SK-N-SH (cell line): ENCODE data around the gene PTCD2. TPM values are rescaled to one million over a fixed set of nuclear protein-coding genes. Genes with fewer than 3 reads are reported as not detected.

ENCODE experiments used
- CTCF ChIA-PET: fragments of 300-600, 350-600 bp; formaldehyde crosslinking; extraction: SDS; loops from one replicate; lab custom pipeline; 2021; lab: Yijun Ruan, JAX
- POLR2A ChIA-PET: fragments of 350-600 bp; sonication (Branson Sonifier 250); formaldehyde crosslinking; extraction: SDS; loops from one replicate; lab custom pipeline; 2020; ENCODE audit warnings: antibody characterized with exemption, inconsistent platforms; lab: Yijun Ruan, JAX
- DNase-seq: peaks from one replicate; pipeline ENCODE4 v3.0.0; 2012
- H2AFZ ChIP-seq: fragments of 200-600 bp; sonication (generic); 2 replicates; pipeline ENCODE4 v1.8.1; 2016; ENCODE audit warnings: antibody characterized with exemption, mild to moderate bottlenecking, low read depth
- H3F3A ChIP-seq: fragments of 200-600 bp; sonication (generic); replicated peaks from 2 replicates; pipeline ENCODE3; 2016; ENCODE audit warnings: antibody characterized with exemption, mild to moderate bottlenecking; ENCODE audit not compliant: insufficient read depth
- H3K27ac ChIP-seq, 2 experiments: fragments of 200-500 bp in 1 of 2; fragments of 200-600 bp in 1 of 2; sonication (Bioruptor generic) in 1 of 2; sonication (generic), shearing (Covaris generic) in 1 of 2; 2 replicates each; pipeline versions ENCODE4 v1.5.1 to v1.6.1; 2014 to 2016; ENCODE audit warnings: low read depth in 2 of 2, inconsistent platforms in 1 of 2, low read length in 1 of 2, mild to moderate bottlenecking in 1 of 2, mixed read lengths in 1 of 2
- H3K27me3 ChIP-seq: fragments of 200-600 bp; sonication (generic), shearing (Covaris generic); 2 replicates; pipeline ENCODE4 v1.6.1; 2016; ENCODE audit warnings: mixed run types; ENCODE audit not compliant: insufficient read depth
- H3K36me3 ChIP-seq, 2 experiments: fragments of 200-500 bp in 1 of 2; fragments of 200-600 bp in 1 of 2; sonication (Bioruptor generic) in 1 of 2; sonication (generic) in 1 of 2; replicated peaks in 1 of 2; 2 replicates each; pipeline versions ENCODE3 to v1.5.1; 2014 to 2016; ENCODE audit warnings: low read length in 1 of 2, mild to moderate bottlenecking in 1 of 2; ENCODE audit not compliant: insufficient read depth in 2 of 2, control insufficient read depth in 1 of 2
- H3K4me1 ChIP-seq, 2 experiments: fragments of 200-500 bp in 1 of 2; fragments of 200-600 bp in 1 of 2; sonication (Bioruptor generic) in 1 of 2; sonication (generic), shearing (Covaris generic) in 1 of 2; 2 replicates each; pipeline versions ENCODE4 v1.5.1 to v1.6.1; 2014 to 2016; ENCODE audit warnings: low read depth in 1 of 2, low read length in 1 of 2, mixed run types in 1 of 2; ENCODE audit not compliant: insufficient read depth in 2 of 2, control insufficient read depth in 1 of 2
- H3K4me2 ChIP-seq: fragments of 200-600 bp; sonication (generic), shearing (Covaris generic); 2 replicates; pipeline ENCODE4 v1.6.1; 2017; ENCODE audit warnings: mixed run types
- H3K4me3 ChIP-seq, 2 experiments: fragments of 200-500 bp in 1 of 2; fragments of 200-600 bp in 1 of 2; sonication (Bioruptor generic) in 1 of 2; sonication (generic), shearing (Covaris generic) in 1 of 2; 2 replicates each; pipeline versions ENCODE4 v1.5.1 to v1.8.1; 2014 to 2016; ENCODE audit warnings: low read depth in 2 of 2, inconsistent platforms in 1 of 2, low read length in 1 of 2, mild to moderate bottlenecking in 1 of 2, mixed read lengths in 1 of 2, moderate library complexity in 1 of 2
- H3K79me2 ChIP-seq: fragments of 200-600 bp; sonication (generic); 2 replicates; pipeline ENCODE4 v1.8.1; 2017; ENCODE audit warnings: mild to moderate bottlenecking; ENCODE audit not compliant: insufficient read depth
- H3K9ac ChIP-seq: fragments of 200-600 bp; sonication (generic); 2 replicates; pipeline ENCODE4 v1.6.1; 2017; ENCODE audit warnings: mixed run types
- H3K9me2 ChIP-seq: fragments of 200-600 bp; sonication (generic); 2 replicates; pipeline ENCODE4 v1.6.1; 2017; ENCODE audit warnings: mixed run types
- H3K9me3 ChIP-seq: fragments of 200-600 bp; sonication (generic); 2 replicates; pipeline ENCODE4 v1.6.1; 2017; ENCODE audit warnings: mixed run types, mild to moderate bottlenecking, moderate library complexity
- H4K20me1 ChIP-seq: fragments of 200-600 bp; sonication (generic); 2 replicates; pipeline ENCODE4 v1.6.1; 2017; ENCODE audit warnings: mild to moderate bottlenecking, mixed run types; ENCODE audit not compliant: insufficient read depth
- EP300 ChIP-seq, 2 experiments: IDR thresholded peaks; 2 replicates each; pipeline versions ENCODE4 v1.4.0 to v1.6.1; 2012; ENCODE audit warnings: borderline replicate concordance in 1 of 2, low read depth in 1 of 2, low read length in 1 of 2
- FOXJ3 ChIP-seq: sonication (generic); formaldehyde crosslinking; IDR thresholded peaks from 2 replicates; pipeline ENCODE4 v1.5.1; 2020; ENCODE audit warnings: mild to moderate bottlenecking, missing genetic modification reagents
- NRF1 ChIP-seq: IDR thresholded peaks from 2 replicates; pipeline ENCODE4 v1.6.1; 2012; ENCODE audit warnings: low read depth, mild to moderate bottlenecking, low read length
- RCOR1 ChIP-seq: fragments of 150-350 bp; IDR thresholded peaks from 2 replicates; pipeline ENCODE4 v1.6.1; 2017; ENCODE audit warnings: antibody characterized with exemption, low read length
- RFX5 ChIP-seq: IDR thresholded peaks from 2 replicates; pipeline ENCODE4 v1.6.1; 2012; ENCODE audit warnings: mild to moderate bottlenecking, improper control_type of control experiment, low read length
- SIN3A ChIP-seq: IDR thresholded peaks from 2 replicates; pipeline ENCODE4 v1.6.1; 2012; ENCODE audit warnings: low read depth, mild to moderate bottlenecking, low read length, moderate library complexity, borderline replicate concordance
- SMC3 ChIP-seq: IDR thresholded peaks from 2 replicates; pipeline ENCODE4 v1.6.1; 2012; ENCODE audit warnings: low read depth, low read length, improper control_type of control experiment
- TEAD4 ChIP-seq: IDR thresholded peaks from 2 replicates; pipeline ENCODE4 v1.4.0; 2012; ENCODE audit warnings: mild to moderate bottlenecking, borderline replicate concordance; ENCODE audit not compliant: insufficient read depth
- YY1 ChIP-seq: IDR thresholded peaks from 2 replicates; pipeline ENCODE4 v1.4.0; 2012; ENCODE audit warnings: low read depth, mild to moderate bottlenecking
- WGBS: methylation state at CpG from one replicate; pipeline ENCODE4 v1.1.6; 2017; ENCODE audit warnings: low lambda C conversion rate; 5-methylcytosine and 5-hydroxymethylcytosine counted together
- polyA plus RNA-seq, 3 experiments: library from polyadenylated mRNA; depleted of rRNA; stranded (reverse); fragments of >200 nt; gene quantifications; 2 replicates each; pipeline ENCODE4 v1.2.3, GENCODE V29; 2012
- TF ChIP-seq, protein P1 (sequence below): IDR thresholded peaks from 2 replicates; pipeline ENCODE4; 2012
- TF ChIP-seq, protein P2 (sequence below): IDR thresholded peaks from 2 replicates; pipeline ENCODE4 v1.4.0; 2012; ENCODE audit warnings: low read depth, borderline replicate concordance

PTCD2 gene
- polyA plus RNA-seq, 1 of the 3 experiments (the other 2 are of a cell fraction): 6.7 TPM

DNA sequence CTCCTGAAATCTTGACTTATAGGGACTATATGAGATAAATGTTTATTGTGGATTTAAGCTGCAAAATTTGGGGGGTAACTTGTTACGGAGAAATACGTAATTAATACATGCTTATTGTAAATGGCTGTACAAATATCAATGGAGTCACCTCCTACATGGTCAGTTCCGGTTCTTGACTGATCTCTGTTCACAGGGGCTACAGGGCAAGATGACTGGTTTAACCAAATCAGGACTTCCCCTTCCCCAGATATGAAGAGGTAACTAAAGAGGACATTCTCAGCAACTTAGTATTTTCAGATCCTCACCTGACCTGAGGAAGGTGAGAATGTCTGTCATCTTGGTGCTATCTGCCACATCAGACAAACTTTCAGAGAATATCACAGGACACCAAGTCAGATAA, 54.7 kb downstream of the PTCD2 start:
- H3K4me3 ChIP-seq: no peak overlapping the region
- H3F3A ChIP-seq: peaks cover 6% of the 10 kb centered on the region
- no peaks in the 10 kb centered on the region for H3K9me3 ChIP-seq
- TF ChIP-seq, protein P1, sequence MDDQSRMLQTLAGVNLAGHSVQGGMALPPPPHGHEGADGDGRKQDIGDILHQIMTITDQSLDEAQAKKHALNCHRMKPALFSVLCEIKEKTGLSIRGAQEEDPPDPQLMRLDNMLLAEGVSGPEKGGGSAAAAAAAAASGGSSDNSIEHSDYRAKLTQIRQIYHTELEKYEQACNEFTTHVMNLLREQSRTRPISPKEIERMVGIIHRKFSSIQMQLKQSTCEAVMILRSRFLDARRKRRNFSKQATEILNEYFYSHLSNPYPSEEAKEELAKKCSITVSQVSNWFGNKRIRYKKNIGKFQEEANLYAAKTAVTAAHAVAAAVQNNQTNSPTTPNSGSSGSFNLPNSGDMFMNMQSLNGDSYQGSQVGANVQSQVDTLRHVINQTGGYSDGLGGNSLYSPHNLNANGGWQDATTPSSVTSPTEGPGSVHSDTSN: no peak
- TF ChIP-seq, protein P2, sequence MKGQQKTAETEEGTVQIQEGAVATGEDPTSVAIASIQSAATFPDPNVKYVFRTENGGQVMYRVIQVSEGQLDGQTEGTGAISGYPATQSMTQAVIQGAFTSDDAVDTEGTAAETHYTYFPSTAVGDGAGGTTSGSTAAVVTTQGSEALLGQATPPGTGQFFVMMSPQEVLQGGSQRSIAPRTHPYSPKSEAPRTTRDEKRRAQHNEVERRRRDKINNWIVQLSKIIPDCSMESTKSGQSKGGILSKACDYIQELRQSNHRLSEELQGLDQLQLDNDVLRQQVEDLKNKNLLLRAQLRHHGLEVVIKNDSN: no peak
- no peak for TF ChIP-seq YY1
- TF ChIP-seq FOXJ3 (CRISPR knock-in tag): no peak
- no peak for TF ChIP-seq EP300 (IDR thresholded peaks at IDR 0.05; ENCODE audit: borderline replicate concordance in 1 of 2, low read depth in 1 of 2, low read length in 1 of 2)
- TF ChIP-seq RFX5: no peak
- TF ChIP-seq SMC3: no peak
- TF ChIP-seq TEAD4: no peak
- TF ChIP-seq NRF1: no peak
- no peak for TF ChIP-seq RCOR1
- H3K27ac ChIP-seq: no peak overlapping the region
- peaks cover 0 to 13% of the 10 kb centered on the region in 2 experiments; a peak in 2 of 4 replicates for H3K4me1 ChIP-seq
- H3K36me3 ChIP-seq: no peaks in the 10 kb centered on the region
- WGBS: 94% methylated on average over 3 of the region's 3 CpGs
- H3K9ac ChIP-seq: no peak overlapping the region
- H3K27me3 ChIP-seq: no peaks in the 10 kb centered on the region
- no peaks in the 10 kb centered on the region for H3K79me2 ChIP-seq
- H3K4me2 ChIP-seq: no peak overlapping the region
- no peak for DNase-seq
- POLR2A ChIA-PET: no interaction called here
- no peak overlapping the region for H2AFZ ChIP-seq
- CTCF ChIA-PET: no interaction called here
- no peaks in the 10 kb centered on the region for H4K20me1 ChIP-seq
- no peaks in the 10 kb centered on the region for H3K9me2 ChIP-seq

DNA sequence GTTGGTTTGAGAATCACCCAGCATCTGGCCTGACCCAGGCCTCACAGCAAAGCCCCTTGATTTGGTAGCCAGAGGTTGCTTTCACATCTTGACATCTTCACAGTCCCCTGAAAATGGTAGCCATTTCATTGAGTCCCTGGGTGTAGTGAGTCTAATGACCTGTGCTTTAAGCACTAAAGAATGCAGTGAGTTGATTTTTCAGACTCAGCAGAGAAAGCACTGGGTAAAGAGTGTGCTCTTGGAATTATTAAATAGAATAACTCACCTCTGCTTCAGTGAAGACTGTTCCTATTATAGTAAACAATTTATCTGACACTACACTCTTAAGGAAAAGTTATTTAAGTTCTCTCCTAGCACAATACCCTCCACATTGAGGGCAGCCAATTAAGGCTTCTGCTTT, 56.2 kb downstream of the PTCD2 start:
- ChIA-PET CTCF (interaction anchor here (4.0 kb wide), 1 partner anchor 10 kb away, joined by 24 read pairs; no protein-coding TSS in a partner anchor), POLR2A (no interaction called here)
- no peaks in the 10 kb centered on the region for H3K9me2 ChIP-seq
- no peak overlapping the region for H3K4me2 ChIP-seq
- no peak overlapping the region for H3K27ac ChIP-seq
- H3K27me3 ChIP-seq: no peaks in the 10 kb centered on the region
- H3F3A ChIP-seq: peaks cover 6% of the 10 kb centered on the region
- no peak overlapping the region for H3K4me3 ChIP-seq
- no peak for TF ChIP-seq SIN3A
- TF ChIP-seq, all 33 proteins: peak for 0
- Histone ChIP-seq H2AFZ (no peak overlapping the region), H3K9ac (no peak overlapping the region), H3K79me2 (no peaks in the 10 kb centered on the region), H3K4me1 (peaks cover 0 to 13% of the 10 kb centered on the region in 2 experiments; a peak in 2 of 4 replicates), H4K20me1 (no peaks in the 10 kb centered on the region), H3K9me3 (no peaks in the 10 kb centered on the region), H3K36me3 (no peaks in the 10 kb centered on the region)
- no peak for DNase-seq
